Measurements from ENCODE around the gene RALGPS1.

RALGPS1 gene

GRCh38 chr9:126985870-126986498 lies 71.4 kb downstream of the RALGPS1 start:
- Histone ChIP-seq H3K4me3 (ENCODE audit: control insufficient read depth in 1 of 7, extremely low read depth in 1 of 7, insufficient read depth in 4 of 7, low read depth in 2 of 7, low read length in 6 of 7) (peak overlapping the region in 1 of 7 experiments; percentile 2), H3K4me1 (ENCODE audit: control extremely low read depth in 1 of 4, control insufficient read depth in 4 of 4, insufficient read depth in 4 of 4, low read length in 3 of 4) (peaks cover 13 to 25% (median 18%) of the 10 kb centered on the region in 4 experiments), H3K27ac (ENCODE audit: insufficient read depth in 1 of 2, low read depth in 1 of 2, low read length in 2 of 2, poor library complexity in 1 of 2, severe bottlenecking in 2 of 2) (no peak overlapping the region), H3K36me3 (ENCODE audit: control insufficient read depth in 4 of 4, insufficient read depth in 4 of 4, low read length in 3 of 4) (peaks cover 0 to 5% (median 0%) of the 10 kb centered on the region in 4 experiments), H3K27me3 (replicated peaks in 2 of 5; ENCODE audit: control insufficient read depth in 4 of 5, insufficient read depth in 5 of 5, low read length in 4 of 5) (peaks cover 19 to 79% (median 49%) of the 10 kb centered on the region in 5 experiments), H3K9me3 (ENCODE audit: control extremely low read depth in 1 of 5, control insufficient read depth in 4 of 5, insufficient read depth in 2 of 5, low read depth in 1 of 5, low read length in 4 of 5) (peaks cover 2 to 15% (median 10%) of the 10 kb centered on the region in 5 experiments)
- POLR2A ChIA-PET, result no interaction called here
- 0% methylated on average over 7 of the region's 7 CpGs for WGBS (ENCODE audit: insufficient coverage)
- DNase-seq, result peak; percentile 96 to 99 (median 99)
- CTCF ChIA-PET, result interaction anchor here (1.0 to 1.2 kb wide), 2 partner anchors 57 to 219 kb away, joined by 3 read pairs; no protein-coding TSS in a partner anchor

DNA sequence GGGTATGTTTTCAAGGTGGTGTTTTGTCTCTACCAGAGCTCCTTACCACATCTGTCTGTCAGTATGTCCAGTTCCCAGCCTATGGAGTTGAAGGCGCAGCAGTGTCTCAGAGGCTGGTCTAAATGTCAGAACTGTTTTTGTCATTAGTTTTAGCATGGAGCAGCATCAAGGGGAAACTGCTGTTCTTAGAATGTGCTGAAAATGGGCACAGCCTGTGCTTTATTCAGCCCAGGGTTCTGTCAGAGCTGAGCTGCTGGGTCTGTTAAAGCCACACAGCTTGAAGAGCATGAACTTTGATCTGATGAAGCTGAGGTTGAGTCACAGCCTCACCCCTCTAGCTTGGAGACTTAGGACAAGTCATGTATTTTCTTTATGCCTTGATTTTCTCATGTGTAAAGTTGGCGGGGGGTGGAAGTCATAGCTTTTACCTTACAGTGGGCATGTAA lies 71.9 kb downstream of the RALGPS1 start:
- CTCF ChIA-PET, result interaction anchor here (1.0 to 1.3 kb wide), 3 partner anchors 57 to 218 kb away, joined by 3 read pairs; no protein-coding TSS in a partner anchor
- Histone ChIP-seq H3K36me3 (ENCODE audit: control insufficient read depth in 4 of 4, insufficient read depth in 4 of 4, low read length in 3 of 4) (peaks cover 0 to 5% (median 0%) of the 10 kb centered on the region in 4 experiments), H3K9me3 (ENCODE audit: control extremely low read depth in 1 of 5, control insufficient read depth in 4 of 5, insufficient read depth in 2 of 5, low read depth in 1 of 5, low read length in 4 of 5) (peaks cover 2 to 10% (median 7%) of the 10 kb centered on the region in 5 experiments), H3K4me1 (ENCODE audit: control extremely low read depth in 1 of 4, control insufficient read depth in 4 of 4, insufficient read depth in 4 of 4, low read length in 3 of 4) (peaks cover 13 to 25% (median 18%) of the 10 kb centered on the region in 4 experiments), H3K27me3 (replicated peaks in 2 of 5; ENCODE audit: control insufficient read depth in 4 of 5, insufficient read depth in 5 of 5, low read length in 4 of 5) (peaks cover 16 to 79% (median 45%) of the 10 kb centered on the region in 5 experiments), H3K27ac (ENCODE audit: insufficient read depth in 1 of 2, low read depth in 1 of 2, low read length in 2 of 2, poor library complexity in 1 of 2, severe bottlenecking in 2 of 2) (no peak overlapping the region), H3K4me3 (ENCODE audit: control insufficient read depth in 1 of 7, extremely low read depth in 1 of 7, insufficient read depth in 4 of 7, low read depth in 2 of 7, low read length in 6 of 7) (peak overlapping the region in 1 of 7 experiments; percentile 2)
- peak in 2 of 3 donors; percentile 20 for DNase-seq
- POLR2A ChIA-PET, result no interaction called here
- WGBS (ENCODE audit: insufficient coverage), result 100% methylated on average over 1 of the region's 2 CpGs

DNA sequence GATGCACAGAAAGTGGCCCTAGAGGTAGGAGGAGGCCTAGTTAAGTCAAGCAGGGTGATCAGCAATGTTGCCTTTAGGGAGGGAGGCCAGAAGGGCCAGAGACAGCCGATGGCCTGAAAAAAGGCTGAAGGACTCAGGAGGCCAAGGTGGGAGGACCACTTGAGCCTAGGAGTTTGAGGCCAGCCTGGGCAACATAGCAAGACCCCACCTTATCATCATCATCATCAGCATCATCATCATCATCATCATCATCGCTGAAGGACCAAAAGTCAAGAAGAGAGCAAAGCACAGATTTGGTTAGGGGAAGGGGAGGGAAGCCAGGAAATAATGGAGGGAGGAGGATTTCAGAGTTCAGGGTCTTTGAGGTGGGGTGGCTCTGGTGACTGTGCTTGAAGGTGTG lies 74.3 kb downstream of the RALGPS1 start:
- Histone ChIP-seq H3K4me1 (ENCODE audit: control extremely low read depth in 1 of 4, control insufficient read depth in 4 of 4, insufficient read depth in 4 of 4, low read length in 3 of 4) (peaks cover 13 to 25% (median 18%) of the 10 kb centered on the region in 4 experiments), H3K27ac (ENCODE audit: insufficient read depth in 1 of 2, low read depth in 1 of 2, low read length in 2 of 2, poor library complexity in 1 of 2, severe bottlenecking in 2 of 2) (no peak overlapping the region), H3K36me3 (ENCODE audit: control insufficient read depth in 4 of 4, insufficient read depth in 4 of 4, low read length in 3 of 4) (no peaks in the 10 kb centered on the region), H3K4me3 (ENCODE audit: control insufficient read depth in 1 of 7, extremely low read depth in 1 of 7, insufficient read depth in 4 of 7, low read depth in 2 of 7, low read length in 6 of 7) (no peak overlapping the region), H3K9me3 (ENCODE audit: control extremely low read depth in 1 of 5, control insufficient read depth in 4 of 5, insufficient read depth in 2 of 5, low read depth in 1 of 5, low read length in 4 of 5) (peaks cover 5 to 18% (median 10%) of the 10 kb centered on the region in 5 experiments), H3K27me3 (replicated peaks in 2 of 5; ENCODE audit: control insufficient read depth in 4 of 5, insufficient read depth in 5 of 5, low read length in 4 of 5) (peaks cover 6 to 75% (median 39%) of the 10 kb centered on the region in 5 experiments)
- ChIA-PET CTCF (no interaction called here), POLR2A (no interaction called here)
- WGBS (ENCODE audit: insufficient coverage), result 100% methylated on average over 1 of the region's 2 CpGs
- DNase-seq, result no peak

- CTCF ChIA-PET, result interaction anchor here (1.8 kb wide), 1 partner anchor 15 kb away, joined by 4 read pairs; no protein-coding TSS in a partner anchor
- POLR2A ChIA-PET, result no interaction called here
- Histone ChIP-seq H3K4me3 (ENCODE audit: control insufficient read depth in 1 of 7, extremely low read depth in 1 of 7, insufficient read depth in 4 of 7, low read depth in 2 of 7, low read length in 6 of 7) (no peak overlapping the region), H3K9me3 (ENCODE audit: control extremely low read depth in 1 of 5, control insufficient read depth in 4 of 5, insufficient read depth in 2 of 5, low read depth in 1 of 5, low read length in 4 of 5) (peaks cover 5 to 18% (median 8%) of the 10 kb centered on the region in 5 experiments), H3K27ac (ENCODE audit: insufficient read depth in 1 of 2, low read depth in 1 of 2, low read length in 2 of 2, poor library complexity in 1 of 2, severe bottlenecking in 2 of 2) (no peak overlapping the region), H3K4me1 (ENCODE audit: control extremely low read depth in 1 of 4, control insufficient read depth in 4 of 4, insufficient read depth in 4 of 4, low read length in 3 of 4) (peaks cover 13 to 25% (median 18%) of the 10 kb centered on the region in 4 experiments), H3K27me3 (replicated peaks in 2 of 5; ENCODE audit: control insufficient read depth in 4 of 5, insufficient read depth in 5 of 5, low read length in 4 of 5) (peaks cover 3 to 62% (median 34%) of the 10 kb centered on the region in 5 experiments), H3K36me3 (ENCODE audit: control insufficient read depth in 4 of 4, insufficient read depth in 4 of 4, low read length in 3 of 4) (no peaks in the 10 kb centered on the region)
- no peak for DNase-seq
- 94% methylated on average over 17 of the region's 19 CpGs for WGBS (ENCODE audit: insufficient coverage)
Measured at GRCh38 chr9:126989847-126990842, 75.6 kb downstream of the RALGPS1 start.

GRCh38 chr9:126991183-126991582 lies 76.6 kb downstream of the RALGPS1 start:
- H3K36me3 ChIP-seq (ENCODE audit: control insufficient read depth in 4 of 4, insufficient read depth in 4 of 4, low read length in 3 of 4), result no peaks in the 10 kb centered on the region
- H3K9me3 ChIP-seq (ENCODE audit: control extremely low read depth in 1 of 5, control insufficient read depth in 4 of 5, insufficient read depth in 2 of 5, low read depth in 1 of 5, low read length in 4 of 5), result peaks cover 5 to 18% (median 8%) of the 10 kb centered on the region in 5 experiments
- H3K4me3 ChIP-seq (ENCODE audit: control insufficient read depth in 1 of 7, extremely low read depth in 1 of 7, insufficient read depth in 4 of 7, low read depth in 2 of 7, low read length in 6 of 7), result no peak overlapping the region
- no peak for DNase-seq
- H3K27ac ChIP-seq (ENCODE audit: insufficient read depth in 1 of 2, low read depth in 1 of 2, low read length in 2 of 2, poor library complexity in 1 of 2, severe bottlenecking in 2 of 2), result no peak overlapping the region
- POLR2A ChIA-PET, result no interaction called here
- WGBS (ENCODE audit: insufficient coverage), result 100% methylated on average over 2 of the region's 2 CpGs
- CTCF ChIA-PET, result interaction anchor here (1.8 kb wide), 1 partner anchor 14 kb away, joined by 4 read pairs; no protein-coding TSS in a partner anchor
- peaks cover 3 to 62% (median 34%) of the 10 kb centered on the region in 5 experiments for H3K27me3 ChIP-seq (replicated peaks in 2 of 5; ENCODE audit: control insufficient read depth in 4 of 5, insufficient read depth in 5 of 5, low read length in 4 of 5)
- peaks cover 10 to 19% (median 13%) of the 10 kb centered on the region in 4 experiments for H3K4me1 ChIP-seq (ENCODE audit: control extremely low read depth in 1 of 4, control insufficient read depth in 4 of 4, insufficient read depth in 4 of 4, low read length in 3 of 4)

GRCh38 chr9:126992427-126992826 lies 77.8 kb downstream of the RALGPS1 start:
- CTCF ChIA-PET, result no interaction called here
- Histone ChIP-seq H3K4me1 (ENCODE audit: control extremely low read depth in 1 of 4, control insufficient read depth in 4 of 4, insufficient read depth in 4 of 4, low read length in 3 of 4) (peaks cover 0 to 6% (median 2%) of the 10 kb centered on the region in 4 experiments), H3K9me3 (ENCODE audit: control extremely low read depth in 1 of 5, control insufficient read depth in 4 of 5, insufficient read depth in 2 of 5, low read depth in 1 of 5, low read length in 4 of 5) (peaks cover 5 to 18% (median 8%) of the 10 kb centered on the region in 5 experiments), H3K4me3 (ENCODE audit: control insufficient read depth in 1 of 7, extremely low read depth in 1 of 7, insufficient read depth in 4 of 7, low read depth in 2 of 7, low read length in 6 of 7) (no peak overlapping the region), H3K36me3 (ENCODE audit: control insufficient read depth in 4 of 4, insufficient read depth in 4 of 4, low read length in 3 of 4) (no peaks in the 10 kb centered on the region), H3K27ac (ENCODE audit: insufficient read depth in 1 of 2, low read depth in 1 of 2, low read length in 2 of 2, poor library complexity in 1 of 2, severe bottlenecking in 2 of 2) (no peak overlapping the region), H3K27me3 (replicated peaks in 2 of 5; ENCODE audit: control insufficient read depth in 4 of 5, insufficient read depth in 5 of 5, low read length in 4 of 5) (peaks cover 3 to 60% (median 31%) of the 10 kb centered on the region in 5 experiments)
- POLR2A ChIA-PET, result no interaction called here
- DNase-seq, result no peak
